ENCODE results near the gene TEAD1.

The TEAD1 gene

DNA sequence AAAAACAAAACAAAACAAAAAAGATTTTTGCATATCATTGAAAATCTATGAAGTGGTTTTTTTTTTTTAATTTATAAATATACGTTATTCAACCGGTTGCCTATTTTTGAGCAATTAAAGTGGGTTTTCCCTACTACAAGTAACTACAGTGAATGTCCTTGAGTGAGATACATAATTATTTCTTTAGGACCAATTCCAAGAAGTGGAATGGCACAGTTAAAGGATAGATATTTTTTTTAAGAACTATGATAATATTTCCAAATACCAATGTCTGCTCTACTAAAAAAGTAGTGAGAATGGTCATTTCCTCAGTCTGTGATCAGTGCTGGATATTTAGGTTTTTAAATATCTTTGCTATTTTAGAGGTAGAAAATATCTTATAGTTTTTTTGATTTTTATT lies 118.8 kb downstream of the TEAD1 start:
- no peak for DNase-seq

DNA sequence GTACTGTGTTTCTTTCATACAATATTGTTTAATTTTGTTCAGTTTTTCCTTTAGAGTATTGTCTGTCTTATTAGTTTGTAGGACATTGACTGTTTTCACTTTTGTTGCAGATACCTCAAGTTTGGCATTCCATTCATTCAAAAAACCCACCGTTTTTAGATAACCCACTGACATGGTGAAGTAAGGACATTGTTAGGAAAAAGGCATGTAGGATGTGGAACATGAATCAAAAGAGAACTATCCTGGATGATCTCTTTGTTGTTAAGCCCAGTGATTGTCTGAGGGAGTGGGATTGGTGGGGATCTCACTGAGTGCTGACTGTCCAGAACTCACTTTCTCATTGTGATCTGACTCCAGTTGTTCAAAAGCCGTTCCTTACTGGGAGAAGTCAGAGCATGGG lies 119.3 kb downstream of the TEAD1 start:
- no peak for DNase-seq

DNA sequence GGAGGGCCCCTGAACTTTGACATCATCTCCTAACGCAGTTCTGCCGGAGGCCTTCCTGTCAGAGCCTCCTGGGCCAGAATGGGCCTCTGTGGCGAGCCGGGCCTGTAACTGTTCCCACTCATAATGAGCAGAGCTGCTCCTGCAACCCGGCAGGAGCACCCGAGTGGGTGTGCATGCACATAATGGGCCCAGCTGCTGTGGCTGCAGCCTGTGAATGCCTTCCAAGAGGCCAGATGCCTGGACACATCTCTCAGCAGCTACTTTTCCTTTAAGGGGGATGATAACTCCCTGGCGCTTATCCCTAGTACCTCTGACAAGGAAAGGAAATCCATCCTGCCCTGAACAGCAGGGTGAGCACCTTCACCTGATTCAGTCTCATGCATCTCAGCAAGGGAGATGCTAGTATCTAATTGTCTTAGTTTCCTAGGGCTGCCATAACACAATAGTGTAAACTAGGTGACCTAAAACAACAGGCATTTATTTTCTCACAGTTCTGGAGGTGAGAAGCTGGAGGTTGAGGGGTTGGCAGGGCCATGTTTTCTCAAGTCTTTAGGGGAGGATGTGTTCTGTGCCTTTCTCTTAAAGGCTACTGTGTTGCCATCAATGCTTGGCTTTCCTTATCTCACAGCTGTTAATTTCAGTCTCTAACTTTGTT lies 120.5 kb downstream of the TEAD1 start:
- DNase-seq = no peak

DNA sequence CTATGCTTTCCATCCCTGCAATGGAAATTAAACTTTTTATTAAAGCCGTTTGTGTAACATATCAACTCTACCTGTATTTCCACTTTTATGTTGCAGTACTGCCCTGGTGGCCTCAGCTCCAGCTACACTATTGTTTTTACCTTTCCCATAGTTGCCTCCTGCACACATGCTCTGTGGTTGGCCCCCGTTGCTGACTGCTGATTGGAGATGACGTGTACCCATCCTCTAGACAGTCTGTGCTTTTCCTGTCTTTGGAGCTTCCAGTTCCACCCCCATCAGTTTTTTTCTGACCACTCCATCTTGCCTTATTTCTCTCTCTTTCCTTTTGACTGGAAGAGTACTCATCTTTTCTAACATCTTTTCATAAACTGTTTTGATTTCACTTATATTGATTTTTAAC lies 123.8 kb downstream of the TEAD1 start:
- no peak for DNase-seq

DNA sequence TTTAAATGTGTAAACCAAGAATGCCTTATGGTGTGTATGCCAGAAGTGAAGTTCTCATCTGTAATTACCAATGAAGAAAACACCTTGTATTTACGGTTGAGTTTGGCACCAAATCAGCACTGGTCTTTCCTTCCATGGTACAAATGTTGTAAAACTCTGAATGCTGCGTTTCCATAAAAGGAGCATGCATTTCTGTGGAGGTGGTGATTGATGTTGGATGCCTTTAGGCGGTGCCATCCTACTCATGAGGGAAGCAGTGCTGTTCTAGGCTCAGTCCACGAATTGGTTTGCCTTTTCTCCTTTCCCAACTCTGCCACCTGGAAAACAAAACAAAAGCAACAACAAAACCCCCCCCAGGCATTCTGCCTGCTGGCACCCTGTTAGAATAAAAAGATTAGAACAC lies 124.4 kb downstream of the TEAD1 start:
- no peak for DNase-seq

DNA sequence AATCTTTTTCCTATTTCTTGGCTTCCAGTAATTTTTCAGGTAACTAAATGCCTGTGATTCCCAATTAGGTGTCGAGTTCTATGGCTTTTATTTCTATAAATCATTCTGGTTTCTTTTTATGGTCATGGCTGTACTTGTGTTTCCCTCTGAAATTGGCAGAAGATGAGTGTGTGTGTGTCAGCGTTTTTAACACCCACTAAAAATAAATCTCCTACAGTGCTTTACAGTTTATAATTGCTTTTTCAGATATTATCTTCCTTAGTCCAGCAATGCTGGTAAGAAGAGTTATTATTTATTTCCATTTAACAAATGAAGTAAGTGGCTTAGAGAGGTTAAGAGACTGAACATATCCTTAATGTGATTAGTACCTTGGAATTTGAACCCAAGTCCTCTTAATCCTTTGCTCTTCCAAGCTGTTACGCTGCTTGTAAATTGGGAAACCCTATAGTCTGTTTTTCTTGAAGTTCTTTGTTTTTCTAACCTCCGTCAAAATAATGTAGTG lies 125.2 kb downstream of the TEAD1 start:
- no peak for DNase-seq

DNA sequence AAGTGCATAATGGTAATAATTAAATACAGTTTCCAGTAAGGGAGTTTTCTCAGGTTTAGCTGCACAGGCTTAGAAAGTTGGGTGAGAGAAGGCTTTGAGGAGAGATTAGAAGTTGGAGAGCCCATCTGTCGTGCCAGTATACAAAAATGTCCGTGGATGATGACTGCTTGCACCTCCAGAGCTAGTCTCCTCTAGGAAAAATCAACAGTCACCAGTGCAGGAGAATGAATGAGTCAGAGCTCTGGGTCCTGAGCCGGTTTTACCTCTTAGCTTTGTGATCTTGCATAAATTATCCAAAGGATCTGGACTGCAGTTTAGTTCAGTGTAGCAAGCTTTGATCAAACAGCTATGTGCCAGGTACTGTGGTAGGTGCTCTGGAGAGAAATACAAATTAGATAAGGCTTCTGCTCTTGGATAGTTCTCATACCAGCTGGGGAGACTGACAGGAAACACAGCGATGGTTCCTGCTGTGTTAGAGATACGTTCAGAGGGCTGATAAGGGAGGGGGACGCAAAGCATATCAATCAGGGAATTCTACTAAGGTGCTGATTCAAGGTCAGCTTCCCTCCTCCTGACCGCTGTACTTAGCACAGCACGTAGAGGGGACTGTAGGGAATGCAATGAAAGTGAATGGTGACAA lies 125.9 kb downstream of the TEAD1 start:
- no peak for DNase-seq

DNA sequence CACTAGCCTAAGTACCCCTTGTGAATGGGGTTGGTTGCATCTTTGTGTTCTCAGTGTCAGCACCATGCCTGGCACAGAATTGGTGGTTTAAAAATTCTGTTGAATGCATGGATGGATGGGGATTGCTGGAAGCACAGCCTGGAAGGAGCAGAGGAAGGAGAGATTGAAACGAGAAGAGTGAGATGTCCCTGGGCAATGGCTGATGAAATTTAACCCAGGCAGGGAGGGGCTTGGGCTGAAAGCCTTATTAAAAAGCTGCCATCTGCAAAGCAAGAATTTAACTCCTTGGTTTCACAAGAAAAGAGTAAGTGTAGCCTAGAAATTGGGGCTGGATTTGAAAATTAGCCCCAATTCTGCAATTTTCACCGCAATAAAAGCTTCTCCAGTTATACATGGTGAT lies 126.7 kb downstream of the TEAD1 start:
- no peak for DNase-seq

DNA sequence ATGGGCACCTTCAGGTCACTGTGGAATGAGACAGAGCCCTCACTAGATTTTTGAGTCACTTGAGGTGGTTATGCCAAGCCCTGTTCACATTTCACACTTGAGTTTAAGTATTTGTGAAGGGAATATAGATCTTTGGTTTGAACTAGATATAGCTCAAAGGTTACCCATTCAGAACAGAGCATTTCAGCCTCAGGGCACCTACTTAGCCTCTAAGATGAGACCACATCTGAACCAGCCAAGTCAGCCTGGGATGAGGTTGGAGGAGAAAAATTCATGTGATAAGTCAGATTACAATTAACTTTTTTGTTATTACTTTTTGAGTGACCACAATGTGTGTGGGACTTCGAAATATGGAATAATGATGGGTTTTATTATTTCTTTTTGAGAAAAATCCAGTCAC lies 127.8 kb downstream of the TEAD1 start:
- no peak for DNase-seq

DNA sequence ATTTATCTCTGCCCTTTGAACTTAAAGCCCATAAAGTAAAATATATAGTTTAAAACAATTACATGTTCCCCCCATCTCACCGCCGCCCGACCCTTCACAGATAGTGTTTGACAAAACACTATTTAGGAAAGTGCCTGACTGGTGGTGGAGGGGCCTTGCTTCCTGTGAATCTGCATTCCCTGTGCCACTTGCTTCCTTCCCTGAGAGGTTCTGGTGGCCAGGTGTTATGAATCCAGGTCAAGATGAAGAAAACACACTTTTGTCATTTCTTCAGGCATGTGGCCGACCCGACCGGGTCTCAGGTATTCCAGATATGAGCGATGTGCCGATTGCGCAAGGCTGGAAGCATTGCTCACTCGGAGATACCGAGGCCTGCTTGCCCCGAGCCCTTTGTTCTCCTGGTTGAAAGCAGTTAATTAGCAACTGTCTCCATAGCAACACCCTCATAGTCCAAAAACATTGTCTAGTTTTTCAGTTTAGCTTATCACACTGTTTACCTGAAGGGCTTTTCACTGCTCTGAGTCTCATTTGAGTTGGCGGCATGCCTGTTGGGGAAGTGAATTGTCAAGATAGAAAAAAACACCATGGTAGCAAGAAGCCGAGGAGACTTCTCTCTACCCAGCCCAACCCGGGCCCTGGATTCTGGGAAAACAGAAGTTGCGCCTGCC lies 128.3 kb downstream of the TEAD1 start:
- DNase-seq = peak in 1 of 2 experiments; percentile 11

DNA sequence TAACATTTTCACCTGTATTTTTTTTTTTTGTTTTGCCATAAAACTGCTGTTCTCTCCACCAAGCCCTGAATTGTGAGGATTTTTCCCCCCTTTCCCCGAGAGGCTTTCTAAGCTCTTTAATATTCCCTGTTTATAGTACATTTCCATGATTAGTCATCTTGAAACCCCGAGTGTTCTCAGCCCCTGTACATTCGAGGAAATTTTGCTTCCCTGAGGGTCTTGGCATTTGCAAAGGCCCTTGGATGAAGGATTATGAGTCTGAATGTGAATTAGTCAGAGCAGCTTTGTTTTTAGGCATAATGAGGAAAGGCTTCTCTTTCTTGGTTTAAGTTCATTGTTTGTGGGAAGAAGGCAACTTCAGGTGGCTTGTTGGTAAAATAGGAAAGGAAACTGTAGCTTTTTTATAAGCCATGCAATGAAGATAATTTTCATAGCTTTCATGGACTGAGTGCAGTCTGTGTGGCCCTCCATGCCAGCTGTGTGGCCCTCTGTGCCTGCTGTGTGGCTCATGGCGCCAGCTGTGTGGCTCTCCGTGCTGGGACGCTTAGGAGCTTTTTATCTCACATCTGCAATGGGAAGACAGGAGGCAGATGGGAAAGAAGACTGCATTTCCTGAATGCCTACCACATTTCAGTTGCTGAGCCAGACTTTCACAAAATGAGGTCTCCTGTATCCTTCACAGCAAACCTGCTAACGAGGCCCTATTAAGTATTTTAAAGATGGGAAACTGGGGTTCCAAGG lies 129.0 kb downstream of the TEAD1 start:
- DNase-seq = no peak

DNA sequence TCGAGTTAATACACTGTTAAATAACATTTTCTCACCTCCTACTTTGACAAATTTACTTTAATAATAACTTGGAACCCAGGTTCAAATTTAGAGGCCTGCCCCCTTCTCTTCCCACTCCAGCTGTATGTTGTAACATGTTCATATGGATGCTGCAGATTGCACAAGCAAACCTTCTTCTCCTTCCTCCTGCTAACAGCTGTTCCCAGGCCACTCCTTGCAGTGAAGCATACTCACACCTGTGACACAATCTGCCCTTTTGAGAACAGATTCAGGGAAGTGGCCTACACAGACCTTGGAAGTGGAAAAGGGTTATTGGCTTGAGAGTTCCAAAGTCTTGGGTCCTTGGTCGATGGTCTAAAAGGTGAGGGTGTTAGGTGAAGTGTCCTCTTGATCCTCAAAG lies 131.9 kb downstream of the TEAD1 start:
- DNase-seq = no peak

DNA sequence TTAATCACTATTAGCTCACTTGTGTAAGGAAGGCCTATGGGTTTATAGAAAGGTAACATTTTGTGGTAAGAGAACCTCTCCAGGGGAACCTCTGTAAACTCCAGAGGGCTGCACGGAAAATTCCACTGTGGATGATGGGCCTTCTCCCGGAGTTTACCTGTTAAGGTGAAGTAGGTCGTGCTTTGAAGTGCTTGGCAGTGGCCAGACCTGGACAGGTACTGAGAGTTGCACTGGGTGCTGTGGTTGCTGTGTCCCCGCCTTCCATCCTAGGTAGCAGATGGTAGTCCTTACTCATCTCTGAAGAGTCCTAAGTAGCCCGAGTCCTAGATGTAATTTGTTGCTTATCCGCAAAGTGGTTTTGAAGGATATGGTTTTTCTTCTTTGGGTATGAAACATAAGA lies 133.4 kb downstream of the TEAD1 start:
- DNase-seq = no peak

DNA sequence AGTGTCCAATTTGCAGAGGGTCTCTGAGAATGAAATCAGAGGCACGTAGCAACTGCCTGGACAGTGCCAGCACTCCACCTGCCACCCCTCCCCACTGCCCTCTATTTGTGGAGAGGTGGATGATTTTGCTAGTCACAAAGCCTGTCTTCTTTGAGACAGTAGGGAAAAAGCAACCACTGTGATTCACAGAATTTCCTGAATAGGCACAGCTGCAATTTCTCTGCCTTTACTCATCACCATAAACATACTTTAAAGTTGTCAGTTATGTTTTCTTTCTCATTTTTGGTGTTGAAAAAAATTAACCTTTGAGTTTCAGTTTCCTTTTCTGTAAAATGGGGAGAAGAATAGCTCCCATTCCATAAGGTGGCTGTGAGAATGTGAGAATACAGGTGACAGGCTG lies 134.3 kb downstream of the TEAD1 start:
- no peak for DNase-seq

DNA sequence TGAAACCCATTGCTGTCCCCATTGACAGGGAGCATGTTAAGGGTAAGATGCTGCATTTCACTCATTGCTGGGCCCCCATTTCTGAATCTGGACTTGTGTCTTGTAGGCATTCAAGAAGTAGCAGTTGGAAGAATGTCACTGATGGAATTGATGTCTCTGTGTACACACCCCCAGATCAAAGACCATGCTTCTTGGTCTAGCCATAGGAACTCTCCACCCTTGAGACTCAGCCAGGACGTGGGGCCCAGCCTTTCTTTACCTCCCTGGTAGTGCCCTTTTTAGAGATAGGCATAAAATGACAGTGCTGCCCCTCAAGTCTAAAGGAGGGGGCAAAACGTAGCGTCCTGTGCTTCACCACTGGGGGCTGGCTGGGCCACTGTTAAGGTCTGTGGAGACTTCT lies 135.1 kb downstream of the TEAD1 start:
- no peak for DNase-seq

DNA sequence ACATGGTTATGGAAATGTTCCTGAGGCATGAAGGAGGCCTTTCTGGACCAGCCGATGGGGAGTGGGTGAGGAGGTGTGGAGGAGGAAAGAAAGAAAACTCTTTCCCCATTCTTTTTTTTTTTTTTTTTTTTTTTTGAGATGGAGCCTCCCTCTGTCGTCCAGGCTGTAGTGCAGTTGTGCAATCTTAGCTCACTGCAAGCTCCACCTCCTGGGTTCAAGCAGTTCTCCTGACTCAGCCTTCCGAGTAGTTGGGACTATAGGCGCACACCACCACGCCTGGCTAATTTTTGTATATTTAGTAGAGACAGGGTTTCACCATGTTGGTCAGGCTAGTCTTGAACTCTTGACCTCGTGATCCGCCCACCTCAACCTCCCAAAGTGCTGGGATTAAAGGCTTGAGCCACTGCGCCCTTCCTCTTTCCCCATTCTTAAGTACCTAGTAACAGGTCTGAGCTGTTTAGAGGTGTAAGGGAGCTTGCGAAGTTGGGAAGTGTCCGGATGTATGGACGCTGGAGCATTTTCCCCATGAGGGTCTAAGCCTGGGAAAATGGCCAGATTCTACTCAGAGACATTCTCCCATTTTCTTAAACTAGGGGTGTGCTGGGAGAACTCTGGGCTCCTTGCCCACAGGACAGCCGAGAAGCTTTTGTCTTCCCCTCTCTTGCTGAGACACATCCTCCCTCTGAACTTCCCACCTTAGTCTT lies 135.8 kb downstream of the TEAD1 start:
- no peak for DNase-seq

DNA sequence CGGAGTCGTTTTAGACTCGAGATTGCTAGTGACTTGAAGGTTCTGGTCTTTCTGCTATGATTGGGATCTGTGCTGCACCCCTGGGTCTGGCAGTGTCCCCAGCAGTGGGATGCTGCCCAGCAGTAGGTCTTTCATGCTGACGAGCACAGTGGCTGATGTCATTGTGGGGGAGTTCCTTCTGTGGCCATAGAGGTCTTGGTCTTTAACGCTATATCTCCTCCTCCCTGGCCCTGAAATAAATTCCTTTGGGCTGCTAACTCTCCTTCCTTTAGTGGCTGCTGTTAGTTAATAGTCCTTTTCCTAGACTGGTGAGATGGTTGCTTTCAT lies 136.3 kb downstream of the TEAD1 start:
- DNase-seq = no peak

DNA sequence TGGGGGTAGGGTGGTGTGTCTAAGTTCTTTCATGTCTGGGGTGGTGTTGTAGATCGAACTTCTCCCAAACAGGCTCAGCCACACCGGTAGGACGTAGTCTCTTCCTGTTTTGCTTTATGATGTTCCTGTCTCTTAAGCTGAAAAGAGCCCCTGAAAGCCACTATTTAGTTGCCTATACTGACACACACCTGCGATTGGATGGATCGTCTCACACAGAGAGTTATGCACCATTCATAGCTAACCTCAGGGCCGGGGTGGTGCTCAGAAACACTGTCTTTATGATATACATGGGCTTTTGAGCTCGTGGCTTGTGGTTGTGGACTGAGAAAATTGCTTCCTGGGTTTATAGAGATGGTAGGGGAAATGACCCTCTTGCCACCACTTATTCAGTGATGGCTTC lies 137.6 kb downstream of the TEAD1 start:
- DNase-seq = no peak

DNA sequence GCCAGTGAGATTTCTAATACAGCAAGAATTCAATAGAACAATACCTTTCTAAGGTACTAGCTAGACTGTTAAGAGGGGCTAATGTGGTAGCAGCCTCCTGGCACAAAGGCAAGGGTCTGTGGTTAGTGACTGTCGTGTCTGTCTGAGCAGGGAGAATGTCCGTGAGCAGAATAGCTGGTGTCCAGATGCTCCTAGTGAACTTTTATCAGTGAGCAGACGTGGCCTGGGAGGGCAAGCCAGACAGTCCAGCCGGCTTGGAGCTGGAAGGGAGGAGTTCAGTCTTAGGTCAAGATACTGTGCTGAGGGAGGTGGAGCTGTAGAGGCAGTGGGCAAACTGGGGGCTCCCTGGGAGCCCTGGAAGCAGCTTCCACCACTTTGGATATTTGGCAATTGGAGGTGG lies 138.6 kb downstream of the TEAD1 start:
- no peak for DNase-seq

DNA sequence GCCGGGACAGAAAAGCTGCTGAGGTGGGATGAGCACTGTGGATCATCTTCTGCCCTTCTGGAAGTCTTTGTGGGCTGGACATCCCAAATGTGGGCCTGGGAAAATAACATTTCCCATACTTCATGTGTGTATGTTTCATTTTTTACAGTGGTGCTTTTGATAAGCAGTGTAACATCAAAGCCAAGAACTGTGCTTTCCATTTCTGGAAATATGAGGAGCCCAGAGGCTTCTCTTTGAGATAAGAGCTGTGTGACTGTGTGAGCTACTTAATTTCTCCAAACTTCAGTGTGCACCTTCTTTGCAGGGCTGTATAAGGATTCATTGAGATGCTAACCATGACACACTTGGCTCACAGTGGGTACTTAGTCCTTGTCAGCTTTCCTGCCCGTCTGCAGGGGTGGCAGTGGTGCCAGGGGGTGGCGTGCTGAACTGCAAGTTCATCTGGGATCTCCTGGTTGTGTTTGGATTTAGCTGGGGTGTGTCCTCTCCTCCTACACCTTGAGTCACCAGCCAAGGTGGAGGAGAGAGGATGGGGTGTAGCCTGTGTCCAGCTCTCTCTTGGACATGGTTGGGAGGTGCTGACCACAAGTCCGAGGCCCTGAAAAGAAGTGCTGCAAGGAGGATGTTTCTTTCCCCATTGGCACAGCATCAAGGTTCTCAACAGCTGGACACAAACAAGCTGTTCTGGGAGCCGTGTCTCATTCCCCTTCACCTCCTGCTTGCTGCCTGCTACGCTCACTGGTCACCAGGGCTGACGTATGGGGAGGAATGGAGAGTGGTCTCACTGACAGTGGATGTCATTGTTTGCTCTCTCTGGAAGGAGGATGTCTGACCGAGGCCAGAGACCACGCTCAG lies 139.4 kb downstream of the TEAD1 start:
- no peak for DNase-seq

DNA sequence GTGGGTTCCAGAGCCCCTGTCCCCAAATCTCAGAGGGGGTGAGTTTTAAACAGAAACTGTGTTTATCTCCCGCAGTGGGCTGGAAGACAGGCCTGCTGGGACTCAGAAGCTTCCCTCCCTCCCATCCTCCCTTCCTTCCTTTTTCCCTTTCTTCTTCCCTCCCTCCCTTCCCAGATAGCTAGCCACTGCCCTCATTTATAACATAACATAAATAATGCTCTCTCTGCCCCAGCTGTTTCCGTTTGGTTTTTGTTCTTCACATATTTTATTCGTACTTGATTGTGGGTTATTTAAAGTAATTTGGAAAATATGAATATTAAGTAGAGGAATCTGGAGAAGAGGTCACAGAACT lies 140.9 kb downstream of the TEAD1 start:
- no peak for DNase-seq

DNA sequence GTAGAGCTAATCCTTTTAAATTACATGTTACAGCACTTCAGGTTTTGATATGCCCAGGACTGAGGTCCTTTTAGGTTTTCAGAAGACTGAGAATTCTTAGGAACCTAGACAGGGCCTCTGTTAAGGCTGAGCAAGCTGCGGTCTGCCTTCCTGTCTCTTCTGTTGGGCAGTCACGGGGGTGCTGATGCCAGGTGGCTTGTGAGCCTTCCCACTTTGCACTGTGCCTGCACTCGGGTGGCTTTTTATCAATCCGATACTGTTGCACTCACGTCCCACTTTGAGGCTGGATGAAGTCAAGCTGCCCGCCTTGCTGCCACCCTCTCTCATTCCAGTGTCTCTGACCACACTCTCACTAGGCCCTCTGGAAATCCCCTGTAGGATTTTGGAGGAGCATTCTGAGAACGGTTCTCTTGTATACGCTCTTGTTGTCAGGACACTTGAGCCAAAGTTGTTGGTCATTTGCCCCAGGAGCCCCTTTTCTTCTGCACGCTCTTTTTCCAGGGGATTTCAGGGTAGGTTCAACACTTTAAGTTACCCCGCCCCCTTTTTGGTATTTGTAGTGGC lies 141.8 kb downstream of the TEAD1 start:
- DNase-seq = no peak
